Measurements from ENCODE around the gene PCCA. TPM values are rescaled to one million over a fixed set of nuclear protein-coding genes. Genes with fewer than 3 reads are reported as not detected.

Gene PCCA
- total and polyA plus RNA-seq, 2 of the 13 experiments (the other 11 are each of a cell fraction or from before 2014, with no cell fraction given): 15.0 to 32.2 TPM

- ChIA-PET CTCF (ENCODE audit: low intra/inter-chr PET ratio, low total read pairs) (no interaction called here), POLR2A (no interaction called here)
- no peak overlapping the region for H2AFZ ChIP-seq (ENCODE audit: low read length)
- intact Hi-C loops (cut with micrococcal nuclease; ENCODE audit: unreplicated experiment): no loop called here
- no peaks in the 10 kb centered on the region for H3K4me1 ChIP-seq (ENCODE audit: insufficient read depth, low read length)
- 98% methylated on average over 4 of the region's 4 CpGs for WGBS (ENCODE audit: low lambda C conversion rate)
- H3K4me2 ChIP-seq (ENCODE audit: low read depth, low read length): no peak overlapping the region
- FAIRE-seq (no peak), DNase-seq (ENCODE audit: low spot score) (no peak), ATAC-seq (no peak)
- H4K20me1 ChIP-seq (ENCODE audit: insufficient read depth, low read length): no peaks in the 10 kb centered on the region
- no peaks in the 10 kb centered on the region for H3K9me3 ChIP-seq (ENCODE audit: low read length)
- H3K4me3 ChIP-seq (replicated peaks in 1 of 3; ENCODE audit: insufficient read depth in 1 of 3, low read depth in 2 of 3, low read length in 3 of 3): no peak overlapping the region
- BruUV-seq (replicated peaks): no TSS peak
- H3K9ac ChIP-seq (ENCODE audit: insufficient read depth, low read depth, low read length): no peak overlapping the region
- TF ChIP-seq ZSCAN31 (CRISPR knock-in tag; IDR thresholded peaks at IDR 0.05; ENCODE audit: low read depth) (no peak), ZNF260 (CRISPR knock-in tag; IDR thresholded peaks at IDR 0.05; ENCODE audit: borderline replicate concordance, low read depth) (no peak), ZNF777 (CRISPR knock-in tag; IDR thresholded peaks at IDR 0.05) (no peak), SIX1 (CRISPR knock-in tag; IDR thresholded peaks at IDR 0.05; ENCODE audit: borderline replicate concordance) (no peak), ZNF678 (CRISPR knock-in tag; IDR thresholded peaks at IDR 0.05) (no peak), GTF3A (CRISPR knock-in tag; conservative IDR thresholded peaks at IDR 0.05) (no peak), ZBTB43 (CRISPR knock-in tag; conservative IDR thresholded peaks at IDR 0.05) (no peak), ZNF768 (CRISPR knock-in tag; IDR thresholded peaks at IDR 0.05) (no peak), RELA (CRISPR knock-in tag; IDR thresholded peaks at IDR 0.05) (no peak), KLF12 (CRISPR knock-in tag; IDR thresholded peaks at IDR 0.05; ENCODE audit: borderline replicate concordance) (no peak)
- no peaks in the 10 kb centered on the region for H3K79me2 ChIP-seq (ENCODE audit: insufficient read depth, low read length)
- in situ Hi-C loops (cut with HindIII; ENCODE audit: extremely low pct_ligation_motif_present, low pct_unique_long_range_greater_than_20kb): no loop called here
- H3K36me3 ChIP-seq (replicated peaks in 1 of 2; ENCODE audit: control insufficient read depth in 1 of 2, insufficient read depth in 2 of 2, low read length in 2 of 2): peaks cover 2 to 6% of the 10 kb centered on the region in 2 experiments; a peak in 3 of 5 replicates
- H3K27ac ChIP-seq (ENCODE audit: extremely low read length, insufficient read depth, low read length): no peak overlapping the region
- H3K27me3 ChIP-seq (ENCODE audit: control insufficient read depth in 1 of 2, insufficient read depth in 2 of 2, low read length in 2 of 2): no peaks in the 10 kb centered on the region
Measured at GRCh38 chr13:100147825-100148224, 58.9 kb downstream of the PCCA start.
